HepG2 (cell line): ENCODE data around the gene NOP9. TPM values are rescaled to one million over a fixed set of nuclear protein-coding genes. Genes with fewer than 3 reads are reported as not detected.

Source experiments
- AGO1 ChIP-seq: fragments of 200-400 bp; formaldehyde crosslinking; IDR thresholded peaks from 2 replicates; pipeline ENCODE4 v1.6.1; 2017; ENCODE audit warnings: mild to moderate bottlenecking, low read depth, low read length, moderate library complexity; ENCODE audit not compliant: poor library complexity, severe bottlenecking
- ASH2L ChIP-seq: fragments of 300-600, 200-600 bp; sonication (generic); IDR thresholded peaks from 2 replicates; pipeline ENCODE4 v1.7.0; 2017; ENCODE audit warnings: low read depth, mild to moderate bottlenecking, moderate library complexity, mixed read lengths, low read length; ENCODE audit not compliant: insufficient read length
- CEBPG ChIP-seq: IDR thresholded peaks from 2 replicates; pipeline ENCODE4 v1.6.1; 2016
- ELK4 ChIP-seq: sonication (generic); formaldehyde crosslinking; IDR thresholded peaks from 2 replicates; pipeline ENCODE4 v1.9.0; 2021; ENCODE audit warnings: missing genetic modification reagents, borderline replicate concordance
- GABPB1 ChIP-seq: IDR thresholded peaks from 2 replicates; pipeline ENCODE4 v1.6.1; 2016; ENCODE audit warnings: mild to moderate bottlenecking, missing genetic modification reagents, moderate library complexity, missing compliant biosample characterization
- HIVEP1 ChIP-seq: sonication (generic); formaldehyde crosslinking; IDR thresholded peaks from 2 replicates; pipeline ENCODE4 v1.4.0; 2020; ENCODE audit warnings: mild to moderate bottlenecking, missing genetic modification reagents
- KAT8 ChIP-seq: IDR thresholded peaks from 2 replicates; pipeline ENCODE4 v1.6.1; 2016; ENCODE audit warnings: missing genetic modification reagents, missing compliant biosample characterization
- NR2F1 ChIP-seq, 2 experiments: fragments of 450-650 bp in 1 of 2; formaldehyde crosslinking in 1 of 2; IDR thresholded peaks; 2 replicates each; pipeline versions ENCODE4 v1.5.0 to v1.6.1; 2016 to 2020; ENCODE audit warnings: mild to moderate bottlenecking in 1 of 2, missing compliant biosample characterization in 1 of 2, missing genetic modification reagents in 1 of 2, moderate library complexity in 1 of 2
- RARA ChIP-seq: IDR thresholded peaks from 2 replicates; pipeline ENCODE4 v1.6.1; 2016; ENCODE audit warnings: missing genetic modification reagents, missing compliant biosample characterization
- RXRA ChIP-seq: sonication (generic); formaldehyde crosslinking; IDR thresholded peaks from 2 replicates; pipeline ENCODE4 v1.5.1; 2020; ENCODE audit warnings: missing genetic modification reagents
- SMAD1 ChIP-seq: sonication (generic); formaldehyde crosslinking; IDR thresholded peaks from 2 replicates; pipeline ENCODE4 v1.4.0; 2020; ENCODE audit warnings: missing genetic modification reagents, low read depth, mild to moderate bottlenecking, borderline replicate concordance
- TBX2 ChIP-seq: sonication (generic); formaldehyde crosslinking; IDR thresholded peaks from 2 replicates; pipeline ENCODE4 v1.5.0; 2020; ENCODE audit warnings: missing genetic modification reagents, mild to moderate bottlenecking, borderline replicate concordance
- TFAP4 ChIP-seq: sonication (generic); IDR thresholded peaks from 2 replicates; pipeline ENCODE4 v1.6.1; 2016; ENCODE audit warnings: low read depth, borderline replicate concordance
- TOE1 ChIP-seq: sonication (generic); formaldehyde crosslinking; IDR thresholded peaks from 2 replicates; pipeline ENCODE4 v1.4.0; 2020; ENCODE audit warnings: mild to moderate bottlenecking, missing genetic modification reagents
- ZFP37 ChIP-seq: sonication (generic); formaldehyde crosslinking; IDR thresholded peaks from 2 replicates; pipeline ENCODE4 v1.4.0; 2020; ENCODE audit warnings: missing genetic modification reagents, borderline replicate concordance
- ZNF12 ChIP-seq: sonication (generic); formaldehyde crosslinking; IDR thresholded peaks from 2 replicates; pipeline ENCODE4 v1.5.0; 2020; ENCODE audit warnings: missing genetic modification reagents
- ZNF136 ChIP-seq: sonication (generic); formaldehyde crosslinking; IDR thresholded peaks from 2 replicates; pipeline ENCODE4 v1.8.1; 2022; ENCODE audit warnings: low read depth, mild to moderate bottlenecking, moderate library complexity, missing genetic modification reagents
- ZNF232 ChIP-seq: sonication (generic); formaldehyde crosslinking; IDR thresholded peaks from 2 replicates; pipeline ENCODE4 v1.4.0; 2020; ENCODE audit warnings: missing genetic modification reagents, borderline replicate concordance
- ZNF576 ChIP-seq: sonication (generic); formaldehyde crosslinking; IDR thresholded peaks from 2 replicates; pipeline ENCODE4 v1.4.0; 2020; ENCODE audit warnings: mild to moderate bottlenecking, missing genetic modification reagents
- ZNF691 ChIP-seq: sonication (generic); formaldehyde crosslinking; IDR thresholded peaks from 2 replicates; pipeline ENCODE4 v1.4.0; 2020; ENCODE audit warnings: missing genetic modification reagents, low read depth, mild to moderate bottlenecking, borderline replicate concordance
- ZNF879 ChIP-seq: sonication (generic); formaldehyde crosslinking; IDR thresholded peaks from 2 replicates; pipeline ENCODE4 v1.8.1; 2023; ENCODE audit warnings: missing genetic modification reagents
- polyA plus RNA-seq, 8 experiments: library from polyadenylated mRNA; depleted of rRNA in 3 of 8; stranded (reverse) in 7 of 8; unstranded in 1 of 8; fragments of >200 nt; fragmentation: Illumina TruSeq in 4 of 8; extraction: Trizol in 4 of 8; gene quantifications; 2 replicates each; pipeline versions ENCODE4 v1.2.1 to v1.2.3, GENCODE V29; 2011 to 2016; ENCODE audit warnings: low read depth in 4 of 8, missing spikeins in 1 of 8, mixed read lengths in 1 of 8; ENCODE audit not compliant: insufficient read depth in 1 of 8
- total RNA-seq, 5 experiments: library from RNA; depleted of rRNA; stranded (reverse); fragments of >200 nt; fragmentation: Illumina TruSeq; extraction: Trizol; gene quantifications; 2 replicates each; pipeline ENCODE4 v1.2.3, GENCODE V29; 2016; ENCODE audit warnings: low read depth in 1 of 5
- TF ChIP-seq, protein P1 (sequence below): sonication (generic); formaldehyde crosslinking; IDR thresholded peaks from 2 replicates; pipeline ENCODE4 v1.5.0; 2020; ENCODE audit warnings: missing genetic modification reagents, mild to moderate bottlenecking, borderline replicate concordance
- TF ChIP-seq, protein P2 (sequence below): IDR thresholded peaks from 2 replicates; pipeline ENCODE4 v1.6.1; 2016; ENCODE audit warnings: missing compliant biosample characterization, missing genetic modification reagents, borderline replicate concordance

Gene NOP9
- total and polyA plus RNA-seq, 2 of the 13 experiments (the other 11 are each of a cell fraction or from before 2014, with no cell fraction given), result 24.5 to 61.6 TPM

DNA sequence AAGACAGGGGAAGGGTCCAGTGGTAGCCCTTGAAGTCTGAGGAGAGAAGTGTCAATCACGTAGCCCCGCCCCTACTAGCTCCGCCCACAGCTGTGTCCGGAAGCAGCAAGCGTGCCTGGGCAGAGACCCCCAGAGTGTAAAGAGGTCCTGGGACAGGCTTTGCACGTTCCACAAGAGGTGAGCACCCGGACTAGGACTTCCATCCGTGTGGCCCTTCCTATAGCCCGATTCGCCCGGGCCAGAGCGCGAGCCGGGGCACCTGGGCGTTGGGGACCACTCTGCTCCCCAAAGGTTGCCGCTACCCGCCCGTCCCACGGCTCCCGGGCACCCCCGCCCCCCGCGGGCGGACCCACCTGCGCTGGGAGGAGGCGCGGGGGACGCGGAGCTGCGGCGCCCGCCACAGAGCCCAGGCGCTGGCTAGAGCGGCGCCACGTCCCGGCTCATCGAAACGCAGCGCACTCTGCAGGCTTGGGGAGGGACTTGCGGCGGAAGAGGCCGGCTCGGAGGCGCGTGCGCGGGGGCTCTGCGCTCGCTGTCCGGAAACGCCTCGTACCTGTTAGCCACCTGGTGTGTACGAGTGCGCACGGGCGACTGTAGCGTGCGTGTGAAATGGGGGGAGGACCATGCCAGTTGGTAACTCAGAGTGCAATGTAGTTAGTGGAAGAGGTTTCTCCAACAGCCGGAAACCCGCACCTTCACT, 28.4 kb upstream of the NOP9 start, which contains the start of gene RABGGTA (continued):
- TF ChIP-seq ZNF691 (CRISPR knock-in tag) (peak; percentile 99), KAT8 (CRISPR knock-in tag) (peak; percentile 99), AGO1 (peak; percentile 84), TFAP4 (peak; percentile 86), ZNF136 (CRISPR knock-in tag) (peak; percentile 93), TOE1 (CRISPR knock-in tag) (peak; percentile 99), ELK4 (peak; percentile 98), ZNF12 (CRISPR knock-in tag) (peak; percentile 80; the same call in 1 of the 2 replicates), RXRA (peak; percentile 78), NR2F1 (CRISPR knock-in tag; IDR thresholded peaks at IDR 0.05) (peak in 1 of 2 experiments; percentile 8; a peak in 1 of 4 replicates), TBX2 (CRISPR knock-in tag) (peak; percentile 98), CEBPG (CRISPR knock-in tag) (peak; percentile 59), GABPB1 (CRISPR knock-in tag) (peak; percentile 97), ZNF576 (CRISPR knock-in tag) (peak; percentile 85), ZNF232 (CRISPR knock-in tag) (peak; percentile 99), ASH2L (peak; percentile 99), ZFP37 (CRISPR knock-in tag) (peak; percentile 97), ZNF879 (CRISPR knock-in tag) (peak; percentile 98), HIVEP1 (CRISPR knock-in tag) (peak; percentile 95), RARA (CRISPR knock-in tag) (peak; percentile 60), SMAD1 (CRISPR knock-in tag) (peak; percentile 100)
- TF ChIP-seq, protein P1, sequence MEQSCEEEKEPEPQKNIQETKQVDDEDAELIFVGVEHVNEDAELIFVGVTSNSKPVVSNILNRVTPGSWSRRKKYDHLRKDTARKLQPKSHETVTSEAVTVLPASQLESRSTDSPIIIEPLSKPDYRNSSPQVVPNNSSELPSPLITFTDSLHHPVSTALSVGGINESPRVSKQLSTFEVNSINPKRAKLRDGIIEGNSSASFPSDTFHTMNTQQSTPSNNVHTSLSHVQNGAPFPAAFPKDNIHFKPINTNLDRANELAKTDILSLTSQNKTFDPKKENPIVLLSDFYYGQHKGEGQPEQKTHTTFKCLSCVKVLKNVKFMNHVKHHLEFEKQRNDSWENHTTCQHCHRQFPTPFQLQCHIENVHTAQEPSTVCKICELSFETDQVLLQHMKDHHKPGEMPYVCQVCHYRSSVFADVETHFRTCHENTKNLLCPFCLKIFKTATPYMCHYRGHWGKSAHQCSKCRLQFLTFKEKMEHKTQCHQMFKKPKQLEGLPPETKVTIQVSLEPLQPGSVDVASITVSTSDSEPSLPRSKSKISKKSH, result peak; percentile 99
- TF ChIP-seq, protein P2, sequence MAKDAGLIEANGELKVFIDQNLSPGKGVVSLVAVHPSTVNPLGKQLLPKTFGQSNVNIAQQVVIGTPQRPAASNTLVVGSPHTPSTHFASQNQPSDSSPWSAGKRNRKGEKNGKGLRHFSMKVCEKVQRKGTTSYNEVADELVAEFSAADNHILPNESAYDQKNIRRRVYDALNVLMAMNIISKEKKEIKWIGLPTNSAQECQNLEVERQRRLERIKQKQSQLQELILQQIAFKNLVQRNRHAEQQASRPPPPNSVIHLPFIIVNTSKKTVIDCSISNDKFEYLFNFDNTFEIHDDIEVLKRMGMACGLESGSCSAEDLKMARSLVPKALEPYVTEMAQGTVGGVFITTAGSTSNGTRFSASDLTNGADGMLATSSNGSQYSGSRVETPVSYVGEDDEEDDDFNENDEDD (CRISPR knock-in tag), result peak; percentile 97; the same call in 1 of the 2 replicates
